GM03348 (cell line): ENCODE data around the gene MTF2.
"Not testable (repeated sequence)": the region's sequence is repeated elsewhere in the genome, so short reads cannot be mapped to it uniquely, and the experiment has no call there.

Experiments used
- DNase-seq: peaks from one replicate; pipeline ENCODE4 v3.0.0; 2012; ENCODE audit warnings: low spot score

The MTF2 gene

DNA sequence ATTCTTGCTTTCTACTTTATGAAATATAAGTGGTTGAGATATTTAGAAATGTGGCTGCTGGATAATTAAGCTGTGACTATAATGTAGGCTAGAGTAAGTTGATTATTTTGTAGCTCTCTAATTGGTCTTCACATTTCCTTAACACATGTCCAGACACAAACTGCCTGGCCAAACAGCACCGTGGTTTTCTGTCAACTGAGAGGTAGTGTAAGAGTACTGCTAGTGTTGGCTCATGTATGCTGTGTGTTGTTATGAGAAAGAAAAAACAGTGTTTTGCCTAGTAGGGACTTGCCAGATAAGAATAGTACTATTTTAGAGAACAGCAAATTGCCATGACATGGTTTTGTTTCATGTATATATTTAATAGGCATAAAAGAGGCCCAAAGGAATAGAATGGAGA, 64.1 kb downstream of the MTF2 start:
- no peak for DNase-seq

DNA sequence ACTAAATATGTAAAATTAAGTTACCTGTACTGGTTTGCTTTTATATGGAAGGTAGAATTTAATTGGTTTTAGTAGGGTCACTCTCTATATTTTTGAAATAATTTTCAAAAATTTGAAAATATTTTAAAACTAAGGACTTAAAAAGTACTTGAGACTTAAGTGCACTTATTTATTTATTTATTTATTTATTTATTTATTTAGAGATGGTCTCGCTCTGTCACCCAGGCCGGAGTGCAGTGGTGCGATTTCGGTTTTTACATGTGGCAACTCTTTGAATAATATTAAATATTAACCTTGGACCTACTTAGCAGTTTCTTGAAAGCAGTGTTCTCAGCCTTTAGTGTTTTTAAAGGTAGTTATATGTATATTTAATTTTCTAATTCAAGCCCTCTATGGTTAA, 64.7 kb downstream of the MTF2 start:
- DNase-seq: no peak

DNA sequence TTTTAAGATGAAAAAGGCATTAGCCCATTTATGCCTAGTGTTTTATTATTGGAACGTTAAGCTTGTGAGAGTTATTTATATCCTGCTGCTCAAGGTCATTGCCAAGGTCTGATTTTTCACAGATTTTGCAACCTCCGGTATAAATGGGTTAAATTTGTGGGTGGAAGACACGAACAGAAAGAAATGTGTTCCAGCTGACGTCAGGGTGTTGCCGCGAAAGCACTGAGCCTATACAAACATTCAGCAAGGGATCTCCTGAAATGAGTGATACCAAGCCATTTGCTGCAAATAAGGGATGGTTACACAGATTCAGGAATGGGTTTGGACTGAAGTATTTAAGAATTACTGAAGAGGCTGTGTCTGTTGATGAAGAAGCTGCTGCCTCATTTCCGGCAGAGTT, 68.9 kb downstream of the MTF2 start:
- no peak for DNase-seq

DNA sequence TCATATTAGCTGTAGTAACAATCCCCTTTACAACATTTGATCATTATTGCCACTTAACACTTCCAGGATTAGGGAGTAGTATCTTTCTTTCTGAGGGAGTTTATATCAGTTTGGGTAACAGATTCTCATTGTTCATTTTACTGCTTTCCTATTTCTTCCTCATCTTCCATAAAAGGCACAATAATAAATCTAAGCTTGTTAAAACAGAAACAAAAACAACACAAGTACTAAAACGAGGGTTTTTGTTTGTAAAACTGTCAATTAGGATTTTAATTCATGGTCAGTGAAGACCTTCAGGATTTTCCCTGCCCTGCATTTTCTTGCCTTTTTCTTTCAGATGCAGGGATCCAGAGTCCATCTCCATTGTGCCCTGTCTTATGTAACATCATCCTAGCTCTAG, 71.6 kb downstream of the MTF2 start:
- DNase-seq: no peak

DNA sequence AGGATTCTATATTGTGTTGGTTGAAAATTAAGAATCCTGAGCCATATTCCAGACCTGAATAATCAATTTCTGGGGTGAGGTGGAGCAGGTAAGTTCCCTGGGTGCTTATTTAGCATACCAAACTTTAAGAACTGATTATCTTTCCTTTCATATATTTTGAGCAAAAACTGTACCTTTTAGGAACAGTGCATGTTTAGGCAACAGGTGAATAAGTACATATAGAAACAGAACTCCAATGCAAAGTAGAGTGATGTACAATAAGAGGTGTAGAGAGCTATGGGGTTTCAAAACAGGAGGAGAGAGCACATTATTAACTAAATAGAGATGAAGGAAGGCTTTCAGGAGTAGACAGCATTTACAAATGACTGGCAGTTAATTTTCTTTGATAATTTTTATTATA, 72.4 kb downstream of the MTF2 start:
- DNase-seq: no peak

DNA sequence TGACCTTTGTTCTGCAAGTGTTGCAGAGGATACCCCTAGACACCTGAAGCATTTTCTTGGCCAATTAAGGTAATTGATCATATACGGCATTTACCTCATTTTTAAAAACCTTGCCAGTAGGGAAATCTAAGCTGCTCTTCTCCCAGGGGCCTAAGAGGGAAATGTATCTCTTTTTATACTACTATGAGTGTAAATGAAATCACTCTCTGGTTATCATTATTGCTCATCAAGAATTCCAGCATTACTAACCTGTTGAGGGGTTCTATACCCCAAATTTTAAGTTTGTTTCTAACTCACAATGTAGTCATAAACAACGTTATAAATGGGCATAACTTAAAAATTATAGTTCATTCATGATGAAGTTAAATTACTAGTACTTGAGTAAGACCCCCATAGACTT, 73.8 kb downstream of the MTF2 start:
- DNase-seq: no peak

DNA sequence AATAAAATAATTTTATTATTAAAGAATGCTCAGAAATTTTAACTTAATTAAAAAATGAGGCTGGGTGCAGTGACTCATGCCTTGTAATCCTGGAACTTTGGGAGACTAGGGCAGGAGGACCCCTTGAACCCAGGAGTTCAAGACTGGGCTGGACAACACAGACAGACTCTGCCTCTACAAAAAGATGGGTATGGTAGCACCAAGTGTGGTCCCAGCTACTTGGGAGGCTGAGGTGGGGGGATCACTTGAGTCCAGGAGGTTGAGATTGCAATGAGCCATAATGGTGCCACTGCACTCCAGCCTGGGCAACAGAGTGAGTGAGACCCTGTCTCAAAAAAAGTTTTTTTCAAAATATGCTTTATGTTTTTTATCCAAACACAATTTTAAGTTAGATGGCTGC, 75.8 kb downstream of the MTF2 start:
- no peak for DNase-seq

DNA sequence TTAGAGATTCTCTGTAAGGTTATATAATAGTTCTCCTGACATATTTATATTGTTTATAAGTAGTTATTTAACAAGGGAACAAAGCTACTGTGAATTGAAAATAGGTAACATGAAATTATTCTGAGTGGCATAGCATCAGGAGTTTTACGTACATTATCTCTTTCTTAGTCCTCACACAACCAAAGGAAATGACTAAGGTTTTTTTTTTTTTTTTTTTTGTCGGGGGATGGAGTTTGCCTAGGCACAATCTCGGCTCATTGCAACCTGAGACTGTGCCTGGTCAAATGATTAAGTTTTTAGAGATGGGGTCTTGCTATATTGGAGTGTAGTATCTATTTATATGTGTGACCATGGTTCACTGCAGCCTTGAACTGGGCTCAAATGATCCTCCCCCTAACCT, 76.3 kb downstream of the MTF2 start:
- no peak for DNase-seq

DNA sequence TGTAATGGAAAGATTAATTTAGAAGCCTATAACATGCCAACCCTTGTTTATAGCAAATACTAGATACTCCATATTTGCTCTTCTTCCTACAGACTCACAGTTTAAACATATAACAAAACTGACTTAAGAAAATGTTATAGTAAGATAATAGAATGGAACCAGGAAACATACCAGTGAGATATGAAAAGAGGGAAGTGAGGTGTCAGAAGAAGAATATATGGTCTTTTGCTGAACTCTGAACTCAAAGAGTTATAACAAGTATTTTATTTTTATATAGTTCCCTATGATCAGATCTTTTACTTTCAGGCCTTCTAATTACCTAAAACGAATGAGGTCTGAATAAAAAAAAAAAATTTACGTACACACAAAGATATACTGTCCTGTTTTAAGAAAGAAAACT, 80.3 kb downstream of the MTF2 start:
- DNase-seq: no peak

DNA sequence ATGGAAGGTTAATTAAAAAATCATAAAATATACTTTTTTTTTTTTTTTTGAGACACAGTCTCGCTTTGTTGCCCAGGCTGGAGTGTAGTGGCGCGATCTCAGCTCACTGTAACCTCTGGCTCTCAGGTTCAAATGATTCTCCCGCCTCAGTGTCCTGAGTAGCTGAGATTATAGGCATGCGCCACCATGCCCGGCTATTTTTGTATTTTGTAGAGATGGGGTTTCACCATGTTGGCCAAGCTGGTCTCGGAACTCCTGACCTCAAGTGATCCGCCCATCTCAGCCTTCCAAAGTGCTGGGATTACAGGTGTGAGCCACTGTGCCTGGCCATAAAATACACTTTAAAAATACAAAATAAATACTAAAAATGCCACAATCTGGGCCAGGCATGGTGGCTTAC, 84.2 kb downstream of the MTF2 start:
- not testable (repeated sequence) for DNase-seq

DNA sequence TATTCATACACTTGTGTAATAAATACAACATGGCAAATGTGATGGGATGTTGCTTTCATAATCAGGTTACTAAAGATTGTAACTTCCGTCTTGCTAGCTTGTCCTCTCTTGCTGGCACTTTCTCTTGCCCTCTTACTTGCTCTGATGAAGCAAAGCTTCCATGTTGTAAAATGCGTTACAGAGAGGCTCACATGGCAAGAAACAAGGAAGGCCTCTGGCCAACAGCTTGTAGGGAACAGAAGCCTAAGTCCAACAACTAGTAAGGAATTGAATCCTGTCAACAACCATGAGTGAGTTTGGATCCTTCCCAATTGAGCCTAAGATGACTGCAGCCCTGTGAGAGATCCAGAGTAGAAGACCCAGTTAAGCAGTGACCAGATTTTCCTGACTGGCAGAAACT, 85.7 kb downstream of the MTF2 start:
- DNase-seq: no peak

DNA sequence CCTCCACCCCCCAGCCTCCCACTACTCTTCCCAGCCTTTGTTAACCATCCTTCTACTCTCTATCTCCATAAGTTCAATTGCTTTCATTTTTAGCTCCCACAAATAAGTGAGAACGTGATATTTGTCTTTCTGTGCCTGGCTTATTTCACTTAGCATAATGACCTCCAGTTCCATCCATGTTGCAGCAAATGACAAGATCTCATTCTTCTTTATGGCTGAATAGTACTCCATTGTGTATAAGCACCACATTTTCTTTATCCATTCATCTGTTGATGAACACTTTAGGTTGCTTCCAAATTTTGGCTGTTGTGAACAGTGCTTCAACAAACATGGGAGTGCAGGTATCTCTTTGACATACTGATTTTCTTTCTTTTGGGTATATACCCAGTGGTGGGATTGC, 86.8 kb downstream of the MTF2 start:
- DNase-seq: not testable (repeated sequence)

DNA sequence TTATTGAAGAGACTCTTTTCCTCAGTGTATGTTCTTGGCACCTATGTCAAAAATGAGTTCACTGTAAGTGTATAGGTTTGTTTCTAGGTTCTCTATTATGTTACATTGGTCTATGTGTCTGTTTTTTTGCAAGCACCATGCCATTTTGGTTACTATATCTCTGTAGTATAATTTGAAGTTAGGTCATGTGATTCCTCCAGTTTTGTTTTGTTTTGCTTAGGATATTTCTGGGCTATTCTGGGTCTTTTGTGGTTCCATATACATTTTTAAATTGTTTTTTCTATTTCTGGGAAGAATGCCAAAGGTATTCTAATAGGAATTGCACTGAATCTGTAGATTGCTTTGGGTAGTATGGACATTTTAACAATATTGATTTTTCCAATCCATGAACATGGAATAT, 87.9 kb downstream of the MTF2 start:
- DNase-seq: no peak

DNA sequence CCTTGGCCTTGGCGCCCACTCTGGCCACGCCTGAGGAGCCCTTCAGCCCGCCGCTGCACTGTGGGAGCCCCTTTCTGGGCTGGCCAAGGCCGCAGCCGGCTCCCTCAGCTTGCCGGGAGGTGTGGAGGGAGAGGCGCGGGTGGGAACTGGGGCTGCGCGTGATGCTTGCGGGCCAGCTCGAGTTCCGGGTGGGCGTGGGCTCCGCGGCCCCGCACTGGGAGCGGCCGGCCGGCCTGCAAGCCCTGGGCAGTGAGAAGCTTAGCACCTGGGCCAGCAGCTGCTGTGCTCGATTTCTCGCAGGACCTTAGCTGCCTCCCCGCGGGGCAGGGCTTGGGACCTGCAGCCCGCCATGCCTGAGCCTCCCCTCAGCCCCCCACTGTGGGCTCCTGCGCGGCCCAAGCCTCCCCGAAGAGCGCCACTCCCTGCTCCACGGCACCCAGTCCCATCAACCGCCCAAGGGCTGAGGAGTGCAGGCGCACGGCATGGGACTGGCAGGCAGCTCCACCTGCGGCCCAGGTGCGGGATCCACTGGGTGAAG, 91.1 kb downstream of the MTF2 start:
- DNase-seq: not testable (repeated sequence)

DNA sequence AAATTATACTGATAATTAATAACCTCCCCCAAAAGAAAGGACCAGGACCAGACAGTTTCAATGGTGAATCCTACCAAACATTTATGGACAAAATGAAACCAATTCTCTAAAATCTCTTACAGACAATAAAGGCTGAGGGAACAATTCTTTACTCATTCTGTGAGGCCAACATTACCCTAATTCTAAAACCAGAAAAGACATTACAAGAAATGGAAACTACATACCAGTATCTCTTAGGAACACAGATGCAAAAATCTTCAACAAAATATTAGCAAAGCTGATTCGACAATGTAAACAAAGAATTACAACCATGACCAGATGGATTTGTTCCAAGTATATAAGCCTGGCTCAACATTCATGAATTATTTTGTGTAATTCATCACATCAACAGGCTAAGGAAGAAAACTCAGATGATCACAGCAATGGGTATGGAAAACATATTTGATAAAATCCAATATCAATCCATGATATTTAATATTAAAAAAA, 92.5 kb downstream of the MTF2 start:
- no peak for DNase-seq

DNA sequence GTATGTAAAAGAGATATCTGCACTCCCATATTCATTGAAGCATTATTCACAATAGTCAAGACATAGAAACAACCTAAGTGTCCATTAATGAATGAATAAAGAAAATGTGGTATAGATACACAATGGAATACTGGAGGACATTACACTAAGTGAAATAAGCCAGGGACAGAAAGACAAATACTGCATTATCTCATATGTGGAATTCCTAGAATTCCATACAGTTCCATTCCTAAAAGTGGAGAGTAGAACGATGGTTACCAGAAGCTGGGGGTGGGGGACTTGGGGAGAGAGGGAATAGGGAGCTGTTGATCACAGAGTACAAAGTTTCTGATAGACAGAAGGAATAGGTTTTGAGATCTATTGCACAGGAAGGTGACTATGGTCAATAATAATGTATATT, 93.7 kb downstream of the MTF2 start:
- DNase-seq: no peak

DNA sequence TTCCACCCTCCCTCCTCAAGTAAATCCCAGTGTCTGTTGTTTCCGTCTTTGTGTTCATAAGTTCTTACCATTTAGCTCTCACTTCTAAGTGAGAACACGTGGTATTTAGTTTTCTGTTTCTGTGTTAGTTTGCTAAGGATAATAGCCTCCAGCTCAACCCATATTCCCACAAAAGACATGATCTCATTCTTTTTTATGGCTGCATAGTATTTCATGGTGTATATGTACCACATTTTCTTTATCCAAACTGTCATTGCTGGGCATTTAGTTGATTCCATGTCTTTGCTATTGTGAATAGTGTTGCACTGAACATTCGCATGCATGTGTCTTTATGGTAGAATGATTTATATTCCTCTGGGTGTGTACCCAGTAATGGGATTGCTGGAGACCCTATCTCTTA, 95.6 kb downstream of the MTF2 start:
- not testable (repeated sequence) for DNase-seq

DNA sequence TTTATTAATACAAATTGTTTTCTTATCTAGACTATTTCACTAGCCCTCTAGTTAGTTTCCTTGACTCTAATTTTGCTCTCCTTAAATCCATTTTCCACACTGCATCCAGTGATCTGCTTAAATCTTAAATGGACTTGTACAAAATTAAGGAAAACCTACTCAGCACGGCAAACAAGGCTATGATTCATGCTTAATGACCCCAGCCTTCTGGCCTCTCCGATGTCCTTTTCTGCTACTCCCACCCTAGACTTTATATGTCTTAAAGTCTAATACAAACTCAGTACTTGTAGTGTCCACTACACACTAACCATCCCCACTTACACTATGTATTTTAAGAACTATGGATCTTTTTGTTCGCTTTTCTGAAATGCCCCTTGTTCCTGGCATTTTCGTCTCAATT, 98.9 kb downstream of the MTF2 start:
- peak; percentile 11 for DNase-seq

DNA sequence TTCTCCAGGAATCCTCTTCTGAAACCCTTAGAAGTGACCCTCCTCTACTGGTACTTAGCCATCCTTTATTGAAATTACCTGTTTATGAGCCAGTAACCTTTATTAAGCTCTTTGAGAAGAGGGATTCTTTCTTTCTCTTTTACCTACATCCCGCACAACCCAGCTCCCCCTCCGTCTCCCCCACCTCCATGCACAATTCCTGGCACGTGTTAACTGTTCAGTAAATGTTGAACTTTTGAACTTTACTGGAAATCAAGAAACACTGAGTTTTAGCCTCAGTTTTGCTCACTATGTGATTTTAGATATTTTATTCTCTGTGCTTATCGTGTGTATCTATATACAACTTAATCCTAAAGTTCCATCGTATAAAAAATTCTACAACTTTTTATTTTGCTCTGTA, 99.3 kb downstream of the MTF2 start:
- no peak for DNase-seq

DNA sequence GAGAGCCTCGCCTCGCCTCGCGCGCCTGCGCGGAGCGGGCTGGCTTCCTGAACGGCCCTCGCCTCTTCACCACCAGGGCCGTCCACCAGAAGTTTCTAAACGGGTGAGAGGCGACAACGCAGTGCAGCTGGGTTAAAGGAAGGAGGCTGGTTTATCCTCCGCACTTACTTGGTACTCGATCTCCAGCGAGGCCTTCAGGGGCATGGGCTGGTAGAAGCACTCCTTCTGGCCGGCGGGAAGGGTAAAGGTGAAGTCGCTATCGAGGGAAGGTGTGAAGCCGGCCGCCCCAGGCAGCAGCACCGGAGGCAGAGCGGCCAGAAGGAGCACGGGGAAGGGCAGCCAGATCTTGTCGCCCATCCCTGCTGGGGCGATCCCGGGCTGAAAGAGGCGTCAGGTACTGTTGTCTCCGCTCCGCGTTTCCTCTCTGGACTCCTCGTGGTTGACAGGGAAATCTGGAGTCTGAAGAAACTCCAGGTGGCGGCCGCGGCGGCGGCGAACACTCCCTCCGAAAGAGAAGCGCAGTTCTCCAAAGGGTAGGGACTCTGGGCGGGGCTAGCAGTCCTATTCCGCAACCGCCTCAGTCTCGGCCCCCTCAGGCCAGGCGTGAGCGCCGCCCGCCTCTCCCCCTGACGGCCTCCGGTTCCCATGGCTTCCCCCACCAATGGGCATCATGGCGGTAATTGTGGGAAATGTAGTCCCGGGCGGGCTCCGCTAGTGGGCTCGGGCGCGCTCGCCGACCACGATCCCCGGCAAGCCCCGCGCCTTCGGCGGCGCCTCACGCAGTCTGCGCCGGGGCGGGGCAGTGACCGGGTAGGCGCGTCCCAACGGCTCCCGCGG, 101.0 kb downstream of the MTF2 start, which contains the start of gene TMED5:
TMED5 (minus strand) TSS at position 528 of the 837 bp plus-strand sequence; CDS start at position 357, 171 bp downstream.
- peak; percentile 97 for DNase-seq

DNA sequence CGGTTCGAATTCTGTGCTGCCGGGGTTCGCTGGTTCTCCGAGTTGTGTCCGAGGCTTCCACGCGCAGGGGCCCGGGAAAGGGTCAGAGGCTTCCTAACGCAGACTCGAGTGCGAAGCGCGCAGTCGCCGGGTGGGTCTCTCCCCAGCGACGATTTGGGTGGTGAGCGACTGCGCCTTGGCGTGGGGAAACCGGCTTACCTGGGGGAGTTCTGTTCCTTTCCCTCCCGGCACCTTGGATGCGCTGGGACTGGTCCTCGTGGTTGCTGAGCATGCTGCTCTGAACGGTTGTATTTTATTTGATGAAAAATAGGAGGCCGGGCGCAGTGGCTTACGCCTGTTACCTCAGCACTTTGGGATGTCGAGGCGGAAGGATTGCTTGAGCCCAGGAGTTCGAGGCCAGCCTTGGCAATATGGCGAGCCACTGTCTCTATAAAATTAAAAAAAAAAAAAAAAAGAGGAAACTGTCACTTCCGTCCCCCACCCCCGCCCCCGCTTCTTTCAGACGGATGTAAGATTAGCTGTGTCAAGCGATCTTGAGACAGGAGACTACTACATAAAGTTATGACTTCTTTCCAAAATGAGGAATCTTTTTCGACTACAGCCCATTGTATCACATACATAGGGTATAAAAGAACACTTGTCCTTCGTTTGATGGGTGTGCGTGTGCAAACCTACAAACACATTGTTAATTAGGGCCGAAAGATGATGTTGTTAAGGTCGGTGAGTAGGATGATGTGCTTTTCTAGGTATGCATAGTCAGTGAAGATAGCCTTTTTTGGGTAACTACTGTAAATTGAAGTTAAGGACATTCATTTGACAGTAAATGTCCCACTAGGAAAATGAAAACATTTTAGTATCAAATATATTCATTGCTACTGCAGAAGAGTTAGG, 101.9 kb downstream of the MTF2 start, which contains the start of gene CCDC18:
CCDC18 (plus strand) TSS at position 2 of the 891 bp plus-strand sequence. CDS start 2,638 bp downstream, outside the sequence.
- DNase-seq: peak; percentile 30

DNA sequence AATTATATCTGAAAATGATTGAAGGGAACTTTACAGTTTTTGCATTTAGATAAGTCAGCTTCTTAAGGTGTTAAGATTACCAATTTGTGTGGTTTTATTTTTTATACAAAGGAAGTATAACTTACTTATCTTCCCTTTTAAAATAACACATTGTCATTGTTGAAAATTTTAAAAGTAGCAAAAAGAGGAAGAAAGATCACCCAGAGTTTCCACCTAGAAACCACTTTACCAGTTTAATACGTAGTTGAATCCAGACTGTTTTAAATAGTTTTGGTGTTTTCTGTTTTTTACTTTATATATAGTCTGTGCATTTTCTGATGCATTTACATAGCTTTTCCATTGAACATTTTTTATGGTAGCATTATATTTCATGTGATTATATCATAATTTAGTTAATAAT, 107.6 kb downstream of the MTF2 start:
- DNase-seq: no peak
